PC-9 (cell line): ENCODE data around the gene APEH.

Experiments used
- CTCF ChIP-seq: fragments of 200-600 bp; sonication (generic); conservative IDR thresholded peaks from 2 replicates; pipeline ENCODE4 v1.6.1; 2017; ENCODE audit warnings: mixed run types, antibody characterized with exemption, mild to moderate bottlenecking, moderate library complexity
- EZH2 ChIP-seq: fragments of 200-600 bp; sonication (generic); IDR thresholded peaks from 2 replicates; pipeline ENCODE4 v1.8.0; 2017; ENCODE audit warnings: antibody characterized with exemption, low read depth

GRCh38 chr3:49630784-49631183, 43.4 kb upstream of the APEH start:
- TF ChIP-seq EZH2, result no peak
- no peak for TF ChIP-seq CTCF
